ENCODE results near the gene SUN1. TPM values are rescaled to one million over a fixed set of nuclear protein-coding genes. Genes with fewer than 3 reads are reported as not detected.

Gene SUN1
- total and polyA plus RNA-seq, 2 of the 8 experiments (the other 6 are each of a cell fraction or from before 2014, with no cell fraction given): 108 to 158 TPM

- Histone ChIP-seq H3K79me2 (ENCODE audit: control insufficient read depth in 1 of 2, insufficient read depth in 2 of 2, low read length in 2 of 2) (no peaks in the 10 kb centered on the region), H3K23ac (ENCODE audit: insufficient read length) (no peak overlapping the region), H2AFZ (ENCODE audit: low read length) (no peak overlapping the region), H3K27ac (ENCODE audit: low read depth, low read length) (no peak overlapping the region), H2BK120ac (replicated peaks; ENCODE audit: low read depth, low read length) (no peak overlapping the region), H2BK15ac (ENCODE audit: low read length) (no peak overlapping the region), H2BK5ac (ENCODE audit: low read depth, low read length) (no peak overlapping the region), H3K18ac (ENCODE audit: extremely low read depth, low read length) (no peak overlapping the region), H3K9me3 (ENCODE audit: insufficient read depth in 2 of 2, low read depth in 1 of 2, low read length in 1 of 2) (no peaks in the 10 kb centered on the region), H3K4ac (replicated peaks; ENCODE audit: insufficient read length, low read depth, low read length) (no peak overlapping the region), H3K27me3 (replicated peaks in 1 of 4; ENCODE audit: control insufficient read depth in 3 of 4, extremely low read depth in 1 of 4, insufficient read depth in 3 of 4, low read length in 3 of 4) (no peaks in the 10 kb centered on the region), H3K4me3 (ENCODE audit: extremely low read depth in 1 of 4, insufficient read depth in 2 of 4, low read depth in 3 of 4, low read length in 4 of 4) (no peak overlapping the region), H3K23me2 (ENCODE audit: low read depth, low read length) (no peaks in the 10 kb centered on the region), H3K56ac (replicated peaks; ENCODE audit: insufficient read length, low read depth, low read length) (no peak overlapping the region), H4K5ac (ENCODE audit: insufficient read length, low read depth, low read length) (no peak overlapping the region), H3K36me3 (ENCODE audit: control insufficient read depth in 2 of 4, insufficient read depth in 4 of 4, low read length in 3 of 4) (no peaks in the 10 kb centered on the region), H3K9ac (replicated peaks in 1 of 4; ENCODE audit: extremely low read depth in 1 of 4, low read depth in 3 of 4, low read length in 3 of 4) (no peak overlapping the region), H3K79me1 (ENCODE audit: low read depth, low read length) (no peaks in the 10 kb centered on the region), H3K4me2 (ENCODE audit: insufficient read depth in 1 of 2, low read depth in 2 of 2, low read length in 2 of 2) (no peak overlapping the region), H2AK5ac (ENCODE audit: low read depth, low read length) (no peak overlapping the region), H2BK20ac (ENCODE audit: low read length) (no peak overlapping the region), H4K8ac (ENCODE audit: extremely low read depth, insufficient read depth, low read length) (no peak overlapping the region), H4K20me1 (replicated peaks in 1 of 2; ENCODE audit: control insufficient read depth in 1 of 2, insufficient read depth in 2 of 2, low read length in 2 of 2) (no peaks in the 10 kb centered on the region), H2BK12ac (ENCODE audit: low read depth, low read length) (no peak overlapping the region), H3K4me1 (replicated peaks in 1 of 4; ENCODE audit: control insufficient read depth in 3 of 4, insufficient read depth in 4 of 4, low read length in 3 of 4) (peaks cover 0 to 8% (median 0%) of the 10 kb centered on the region in 4 experiments; a peak in 2 of 7 replicates), H3K14ac (ENCODE audit: insufficient read length) (no peak overlapping the region), H4K91ac (replicated peaks; ENCODE audit: insufficient read length, low read length) (no peak overlapping the region)
- DNase-seq (ENCODE audit: low read depth in 1 of 2, low spot score in 2 of 2) (no peak), FAIRE-seq (no peak)
- CTCF ChIA-PET (ENCODE audit: partially characterized antibody): no interaction called here
- TF ChIP-seq SAP30 (IDR thresholded peaks at IDR 0.05; ENCODE audit: insufficient read depth, insufficient replicate concordance, low read length): no peak
- no peak for TF ChIP-seq CBX5 (IDR thresholded peaks at IDR 0.05; ENCODE audit: low read depth, low read length)
- TF ChIP-seq POU5F1 (IDR thresholded peaks at IDR 0.05; ENCODE audit: low read depth, low read length): no peak
- POLR2A ChIA-PET (ENCODE audit: partially characterized antibody): no interaction called here
- WGBS, 2 experiments (ENCODE audit: extremely low coverage in 1 of 2, insufficient coverage in 1 of 2, insufficient read length in 1 of 2, insufficient replicate concordance in 2 of 2, low coverage in 1 of 2, low lambda C conversion rate in 2 of 2, missing lambda C conversion rate in 1 of 2): 93% methylated on average over 9 of the region's 26 CpGs; no CpG with 5 or more reads in 1 of the 2 experiments
Measured at GRCh38 chr7:919924-920341, 87.7 kb downstream of the SUN1 start.
